Activated CD4-positive, alpha-beta memory T cell treated with anti-CD3 and anti-CD28 coated beads, Interleukin-2, amount 10 ng/mL, durations not matched to agents 7 days and 5 days (primary cell): ENCODE data around the gene NTN4. TPM values are rescaled to one million over a fixed set of nuclear protein-coding genes. Genes with fewer than 3 reads are reported as not detected.

Source experiments
- CTCF ChIA-PET: fragments of 350-600 bp; sonication (Branson Sonifier 250); formaldehyde crosslinking; loops from one replicate; lab custom pipeline; 2021; ENCODE audit warnings: antibody characterized with exemption, inconsistent platforms; lab: Charles Lee
- POLR2A ChIA-PET: fragments of 350-600 bp; sonication (Branson Sonifier 250); formaldehyde crosslinking; loops from one replicate; lab custom pipeline; 2021; ENCODE audit warnings: antibody characterized with exemption; lab: Charles Lee
- DNase-seq: peaks from one replicate; pipeline ENCODE4 v3.0.0-alpha.2; 2020
- H3K27ac Mint-ChIP-seq: one replicate; pipeline ENCODE4 v1.8.0; 2021; ENCODE audit warnings: mild to moderate bottlenecking, mixed read lengths
- H3K27me3 Mint-ChIP-seq: one replicate; pipeline ENCODE4 v1.8.0; 2021; ENCODE audit warnings: mixed read lengths
- H3K36me3 Mint-ChIP-seq: one replicate; pipeline ENCODE4 v1.8.0; 2021; ENCODE audit warnings: low read depth, mixed read lengths
- H3K4me1 Mint-ChIP-seq: one replicate; pipeline ENCODE4 v1.8.0; 2021; ENCODE audit warnings: mixed read lengths
- H3K4me3 Mint-ChIP-seq: one replicate; pipeline ENCODE4 v1.8.0; 2021; ENCODE audit warnings: mild to moderate bottlenecking, mixed read lengths
- H3K9me3 Mint-ChIP-seq: one replicate; pipeline ENCODE4 v1.8.0; 2021; ENCODE audit warnings: mixed read lengths
- total RNA-seq, 2 experiments: library from RNA; stranded (reverse); gene quantifications; one replicate each; pipeline ENCODE4 v1.2.3, GENCODE V29; 2021

NTN4 gene
- total RNA-seq, 2 experiments from 2014 or later = 0.25 to 0.63 TPM

DNA sequence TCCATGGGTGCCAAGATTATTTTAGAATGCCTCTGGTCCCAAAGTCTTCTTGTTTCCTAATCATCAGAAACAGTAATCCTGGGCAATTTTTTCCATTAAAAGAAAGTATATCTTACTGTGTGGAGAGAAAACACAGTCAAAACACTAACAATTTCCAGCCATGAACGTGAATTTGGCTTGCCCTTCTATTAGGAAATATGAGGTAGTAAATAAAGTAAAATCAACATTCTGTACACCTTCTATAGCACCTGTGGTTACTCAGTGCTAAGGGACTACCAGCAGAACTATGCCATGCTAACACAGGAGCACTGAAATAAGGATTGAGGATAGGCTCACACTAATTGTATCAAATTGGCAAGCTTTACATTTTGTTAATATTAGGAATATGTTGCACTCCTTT is 60.1 kb downstream of the NTN4 start:
- no peak overlapping the region for H3K4me3 Mint-ChIP-seq
- no peaks in the 10 kb centered on the region for H3K36me3 Mint-ChIP-seq
- peaks cover 8% of the 10 kb centered on the region for H3K27me3 Mint-ChIP-seq
- no peaks in the 10 kb centered on the region for H3K4me1 Mint-ChIP-seq
- H3K9me3 Mint-ChIP-seq = peaks cover 6% of the 10 kb centered on the region
- POLR2A ChIA-PET = no interaction called here
- H3K27ac Mint-ChIP-seq = no peak overlapping the region
- CTCF ChIA-PET = no interaction called here
- no peak for DNase-seq

GRCh38 chr12:95726903-95727302 is 63.7 kb downstream of the NTN4 start:
- Mint-ChIP-seq H3K27me3 (peaks cover 10% of the 10 kb centered on the region), H3K4me1 (no peaks in the 10 kb centered on the region), H3K9me3 (peaks cover 6% of the 10 kb centered on the region), H3K36me3 (no peaks in the 10 kb centered on the region), H3K27ac (no peak overlapping the region), H3K4me3 (no peak overlapping the region)
- POLR2A ChIA-PET = no interaction called here
- CTCF ChIA-PET = no interaction called here
- DNase-seq = no peak

DNA sequence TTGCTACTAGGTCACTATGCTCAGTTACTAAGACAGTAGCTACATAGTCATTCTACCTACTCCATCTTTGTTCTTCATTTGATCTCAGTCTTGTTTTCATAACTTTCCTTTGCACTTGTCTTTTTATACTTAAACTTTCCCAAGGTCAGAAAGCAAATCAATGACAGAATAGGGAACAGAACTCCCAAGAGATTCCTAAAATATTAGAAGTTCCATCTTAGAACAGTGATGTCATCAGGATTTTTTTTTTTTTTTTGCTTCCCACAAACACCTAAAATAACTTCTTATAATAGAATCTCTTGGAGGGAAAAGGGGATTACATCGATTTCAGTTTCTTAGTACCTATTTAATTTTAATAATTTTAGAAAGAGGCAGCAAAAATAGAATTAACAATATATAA is 65.8 kb downstream of the NTN4 start:
- H3K4me1 Mint-ChIP-seq = no peaks in the 10 kb centered on the region
- no peak overlapping the region for H3K27ac Mint-ChIP-seq
- H3K4me3 Mint-ChIP-seq = no peak overlapping the region
- CTCF ChIA-PET = no interaction called here
- H3K9me3 Mint-ChIP-seq = peaks cover 6% of the 10 kb centered on the region
- POLR2A ChIA-PET = interaction anchor here (0.6 kb wide), 1 partner anchor 49 kb away, joined by 4 read pairs; no protein-coding TSS in a partner anchor
- peaks cover 10% of the 10 kb centered on the region for H3K27me3 Mint-ChIP-seq
- DNase-seq = no peak
- H3K36me3 Mint-ChIP-seq = no peaks in the 10 kb centered on the region

DNA sequence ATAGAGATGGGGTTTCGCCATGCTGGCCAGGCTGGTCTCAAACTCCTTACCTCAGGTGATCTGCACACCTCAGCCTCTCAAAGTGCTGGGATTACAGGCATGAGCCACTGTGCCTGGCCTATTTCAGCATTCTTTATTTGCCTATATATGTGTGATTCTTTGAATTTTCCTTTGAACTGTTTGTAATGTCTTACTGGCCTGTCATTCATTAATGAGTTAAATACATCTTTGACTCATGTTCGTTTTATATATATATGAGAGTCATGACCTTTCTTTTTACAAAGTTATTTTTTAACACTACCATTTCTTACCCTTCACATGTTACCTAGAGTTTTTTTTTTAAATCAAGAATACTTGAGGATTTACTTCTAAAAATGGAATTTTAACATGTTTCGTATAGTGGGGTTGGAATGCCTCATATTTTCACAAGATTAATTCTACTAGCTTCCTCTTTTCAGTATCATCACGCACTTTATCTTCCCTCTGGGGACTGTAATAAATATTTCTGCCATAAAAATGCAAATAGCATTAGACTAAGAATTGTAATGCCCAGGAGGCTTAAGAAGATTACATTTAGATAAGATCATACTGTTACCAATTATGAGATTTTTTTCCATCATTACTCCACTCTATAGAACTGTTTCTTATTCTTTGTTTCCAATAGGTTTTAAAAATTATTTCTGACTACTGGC is 66.7 kb downstream of the NTN4 start:
- ChIA-PET CTCF (no interaction called here), POLR2A (no interaction called here)
- Mint-ChIP-seq H3K4me3 (no peak overlapping the region), H3K27ac (no peak overlapping the region), H3K27me3 (peaks cover 9% of the 10 kb centered on the region), H3K9me3 (peaks cover 6% of the 10 kb centered on the region), H3K4me1 (no peaks in the 10 kb centered on the region), H3K36me3 (no peaks in the 10 kb centered on the region)
- DNase-seq = no peak

DNA sequence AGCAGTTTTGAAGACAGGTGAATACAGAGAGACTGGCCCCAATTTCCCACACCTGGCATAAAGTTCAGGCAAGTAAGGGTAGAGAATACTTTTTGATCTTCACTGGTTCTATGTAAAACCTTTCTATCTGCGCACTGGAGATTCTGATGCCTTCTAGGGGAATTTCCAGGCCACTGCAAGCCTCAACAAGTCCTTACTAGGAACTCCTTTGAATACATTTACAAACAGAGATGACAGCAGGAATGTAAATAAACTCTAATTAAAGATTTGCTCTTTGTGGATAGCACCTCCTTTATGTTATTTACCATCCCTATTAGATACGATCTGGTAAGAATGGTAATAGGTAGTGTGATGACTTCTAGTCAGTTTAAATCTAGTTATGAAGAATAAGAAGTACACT is 69.2 kb downstream of the NTN4 start:
- DNase-seq = no peak
- H3K4me3 Mint-ChIP-seq = no peak overlapping the region
- CTCF ChIA-PET = no interaction called here

GRCh38 chr12:95720146-95720545 is 70.4 kb downstream of the NTN4 start:
- POLR2A ChIA-PET = no interaction called here
- Mint-ChIP-seq H3K27me3 (peaks cover 2% of the 10 kb centered on the region), H3K9me3 (no peaks in the 10 kb centered on the region), H3K4me3 (no peak overlapping the region), H3K4me1 (no peaks in the 10 kb centered on the region), H3K36me3 (no peaks in the 10 kb centered on the region), H3K27ac (no peak overlapping the region)
- no peak for DNase-seq
- CTCF ChIA-PET = no interaction called here

More for the DNA sequence above, 69.2 kb downstream of the NTN4 start:
- Mint-ChIP-seq H3K9me3 (peaks cover under 1% of the 10 kb centered on the region), H3K36me3 (no peaks in the 10 kb centered on the region), H3K27ac (no peak overlapping the region), H3K27me3 (peaks cover 2% of the 10 kb centered on the region), H3K4me1 (no peaks in the 10 kb centered on the region)
- POLR2A ChIA-PET = no interaction called here

DNA sequence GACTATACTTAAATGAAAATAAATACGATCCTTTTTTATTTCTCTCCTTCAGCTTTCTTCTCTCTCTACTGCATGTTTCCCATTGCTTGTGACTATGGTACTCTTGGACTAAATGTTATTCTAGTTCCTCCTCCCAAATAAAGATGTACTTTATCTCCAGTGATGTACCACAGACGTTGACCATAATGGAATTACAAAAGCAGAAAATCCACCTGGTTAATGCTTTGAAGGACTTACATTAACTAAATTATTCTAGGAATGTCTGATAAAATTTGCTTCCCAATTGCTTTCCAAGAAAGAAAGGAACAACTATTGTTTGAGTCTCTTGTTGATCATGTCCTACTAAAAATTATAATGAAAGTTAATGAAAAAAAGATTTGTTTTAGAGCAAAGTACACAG is 71.8 kb downstream of the NTN4 start:
- H3K27me3 Mint-ChIP-seq = peaks cover 3% of the 10 kb centered on the region
- ChIA-PET POLR2A (no interaction called here), CTCF (no interaction called here)
- H3K9me3 Mint-ChIP-seq = no peaks in the 10 kb centered on the region
- no peak for DNase-seq
- H3K27ac Mint-ChIP-seq = no peak overlapping the region
- H3K4me1 Mint-ChIP-seq = no peaks in the 10 kb centered on the region
- no peak overlapping the region for H3K4me3 Mint-ChIP-seq
- H3K36me3 Mint-ChIP-seq = no peaks in the 10 kb centered on the region

GRCh38 chr12:95718006-95718431 is 72.5 kb downstream of the NTN4 start:
- ChIA-PET POLR2A (no interaction called here), CTCF (no interaction called here)
- H3K4me3 Mint-ChIP-seq = no peak overlapping the region
- H3K27ac Mint-ChIP-seq = no peak overlapping the region
- no peak for DNase-seq
- no peaks in the 10 kb centered on the region for H3K9me3 Mint-ChIP-seq
- H3K36me3 Mint-ChIP-seq = no peaks in the 10 kb centered on the region
- H3K4me1 Mint-ChIP-seq = no peaks in the 10 kb centered on the region
- peaks cover 3% of the 10 kb centered on the region for H3K27me3 Mint-ChIP-seq

DNA sequence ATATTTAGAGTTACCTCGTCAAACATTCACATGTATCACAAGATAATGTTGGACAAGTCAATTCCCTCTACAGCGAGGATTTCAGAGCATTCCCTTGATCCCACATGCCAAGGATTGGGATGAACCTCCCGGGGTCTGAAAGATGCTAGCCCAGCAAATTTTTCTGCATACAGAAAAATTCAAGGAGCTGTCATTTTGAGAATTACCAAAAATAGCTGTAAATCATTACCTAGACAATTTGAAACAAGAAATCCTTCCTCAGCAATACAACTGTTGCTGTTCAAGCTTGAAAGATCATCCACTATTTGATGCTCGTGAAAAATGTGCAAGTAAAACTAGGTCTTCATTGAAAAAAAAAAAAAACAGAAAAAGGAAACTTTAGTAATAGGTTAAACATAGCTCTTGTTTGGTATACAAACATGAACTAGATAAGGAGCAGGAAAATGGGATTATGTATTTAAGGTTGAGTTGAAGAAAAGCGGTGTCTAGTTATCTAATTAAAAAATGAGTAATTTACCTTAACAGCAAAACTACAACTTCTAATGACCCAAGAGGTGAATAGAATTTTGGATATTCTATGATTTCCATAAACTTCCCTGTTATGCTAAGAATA is 73.1 kb downstream of the NTN4 start:
- no peaks in the 10 kb centered on the region for H3K4me1 Mint-ChIP-seq
- H3K4me3 Mint-ChIP-seq = no peak overlapping the region
- H3K27me3 Mint-ChIP-seq = peaks cover 3% of the 10 kb centered on the region
- CTCF ChIA-PET = no interaction called here
- POLR2A ChIA-PET = no interaction called here
- no peaks in the 10 kb centered on the region for H3K36me3 Mint-ChIP-seq
- no peak for DNase-seq
- no peak overlapping the region for H3K27ac Mint-ChIP-seq
- H3K9me3 Mint-ChIP-seq = no peaks in the 10 kb centered on the region

DNA sequence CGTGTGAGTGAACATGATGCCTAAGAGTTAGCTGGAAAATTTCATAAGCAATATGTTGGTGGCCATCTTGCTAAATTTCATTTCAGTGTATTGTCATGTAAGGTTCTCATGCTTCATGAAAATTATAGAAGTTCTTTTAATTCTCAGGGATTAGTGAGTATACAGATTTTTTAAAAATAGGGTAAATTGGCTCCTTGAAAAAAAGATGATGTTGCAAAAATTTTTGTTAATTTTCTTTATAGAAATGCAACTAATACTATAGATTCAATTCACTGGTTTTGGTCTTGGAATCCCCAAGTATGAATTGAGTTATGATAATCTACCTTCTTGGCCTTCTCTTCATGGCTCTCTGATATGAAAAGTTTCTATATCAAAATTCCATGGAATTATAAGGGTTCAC is 75.4 kb downstream of the NTN4 start:
- Mint-ChIP-seq H3K27me3 (peaks cover 3% of the 10 kb centered on the region), H3K4me3 (no peak overlapping the region), H3K36me3 (no peaks in the 10 kb centered on the region), H3K27ac (no peak overlapping the region), H3K9me3 (no peaks in the 10 kb centered on the region), H3K4me1 (no peaks in the 10 kb centered on the region)
- ChIA-PET POLR2A (no interaction called here), CTCF (no interaction called here)
- DNase-seq = no peak

DNA sequence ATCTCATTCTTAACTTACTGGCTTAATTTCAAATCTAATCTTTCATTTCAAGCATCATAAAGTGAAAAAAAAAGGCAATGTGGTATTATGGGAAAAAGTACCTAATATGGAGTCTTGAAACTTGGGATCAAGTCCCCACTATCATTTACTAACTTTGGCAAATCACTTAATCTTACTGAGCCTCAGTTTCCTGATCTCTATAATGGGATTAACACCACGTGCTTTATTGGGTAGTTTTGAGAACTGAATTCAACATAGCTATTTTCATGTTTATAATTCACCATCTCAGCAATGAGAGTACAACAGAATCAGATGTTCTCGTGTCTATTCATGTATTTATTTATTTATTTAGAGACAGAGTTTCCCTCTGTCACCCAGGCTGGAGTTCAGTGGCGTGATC is 78.3 kb downstream of the NTN4 start:
- Mint-ChIP-seq H3K9me3 (no peaks in the 10 kb centered on the region), H3K27ac (no peak overlapping the region), H3K27me3 (peaks cover 4% of the 10 kb centered on the region), H3K4me3 (no peak overlapping the region), H3K4me1 (no peaks in the 10 kb centered on the region), H3K36me3 (no peaks in the 10 kb centered on the region)
- no peak for DNase-seq
- ChIA-PET POLR2A (no interaction called here), CTCF (no interaction called here)

GRCh38 chr12:95710386-95710785 is 80.2 kb downstream of the NTN4 start:
- Mint-ChIP-seq H3K36me3 (no peaks in the 10 kb centered on the region), H3K9me3 (no peaks in the 10 kb centered on the region), H3K27me3 (peaks cover 7% of the 10 kb centered on the region), H3K4me3 (no peak overlapping the region), H3K4me1 (no peaks in the 10 kb centered on the region), H3K27ac (no peak overlapping the region)
- ChIA-PET POLR2A (no interaction called here), CTCF (no interaction called here)
- no peak for DNase-seq

- Mint-ChIP-seq H3K9me3 (no peaks in the 10 kb centered on the region), H3K4me1 (no peaks in the 10 kb centered on the region), H3K4me3 (no peak overlapping the region), H3K27me3 (peaks cover 8% of the 10 kb centered on the region), H3K27ac (no peak overlapping the region), H3K36me3 (no peaks in the 10 kb centered on the region)
- CTCF ChIA-PET = no interaction called here
- POLR2A ChIA-PET = no interaction called here
- DNase-seq = no peak
Observed at GRCh38 chr12:95709152-95709551, 81.4 kb downstream of the NTN4 start.

GRCh38 chr12:95705143-95705542 is 85.4 kb downstream of the NTN4 start:
- peaks cover 3% of the 10 kb centered on the region for H3K4me1 Mint-ChIP-seq
- no peak overlapping the region for H3K27ac Mint-ChIP-seq
- H3K4me3 Mint-ChIP-seq = no peak overlapping the region
- H3K9me3 Mint-ChIP-seq = no peaks in the 10 kb centered on the region
- POLR2A ChIA-PET = no interaction called here
- no peaks in the 10 kb centered on the region for H3K36me3 Mint-ChIP-seq
- no peak for DNase-seq
- CTCF ChIA-PET = no interaction called here
- H3K27me3 Mint-ChIP-seq = peaks cover 18% of the 10 kb centered on the region
